K562 (cell line): ENCODE results near the gene ERAL1. TPM values are rescaled to one million over a fixed set of nuclear protein-coding genes. Genes with fewer than 3 reads are reported as not detected.

Source experiments
- HNRNPH1 ChIP-seq: fragments of 200-400 bp; formaldehyde crosslinking; optimal IDR thresholded peaks from 2 replicates; pipeline ENCODE3; 2017; ENCODE audit warnings: low read depth, mild to moderate bottlenecking, low read length, moderate library complexity
- MITF ChIP-seq: IDR thresholded peaks from 2 replicates; pipeline ENCODE4 v1.6.1; 2014; ENCODE audit warnings: antibody characterized with exemption
- RBM25 ChIP-seq: fragments of 200-400 bp; formaldehyde crosslinking; IDR thresholded peaks from 2 replicates; pipeline ENCODE4 v1.6.1; 2018; ENCODE audit warnings: low read length, low read depth, moderate library complexity; ENCODE audit not compliant: severe bottlenecking
- REST ChIP-seq, 2 experiments: fragments of 450-650 bp; formaldehyde crosslinking in 1 of 2; IDR thresholded peaks; 2 replicates each; pipeline versions ENCODE4 v1.4.0 to v1.6.1; 2014 to 2020; ENCODE audit warnings: mild to moderate bottlenecking in 2 of 2, borderline replicate concordance in 1 of 2, low read depth in 1 of 2
- SMAD3 ChIP-seq: fragments of 450-650 bp; formaldehyde crosslinking; conservative IDR thresholded peaks from 2 replicates; pipeline ENCODE4 v1.4.0; 2020; ENCODE audit warnings: mild to moderate bottlenecking
- TBL1XR1 ChIP-seq, 2 experiments: IDR thresholded peaks; 2 replicates each; pipeline ENCODE4 v1.6.1; 2012; ENCODE audit warnings: improper control_type of control experiment in 2 of 2, low read length in 2 of 2, mild to moderate bottlenecking in 1 of 2
- YBX1 ChIP-seq: fragments of 450-650 bp; IDR thresholded peaks from 2 replicates; pipeline ENCODE4 v1.7.1; 2016; ENCODE audit warnings: mild to moderate bottlenecking
- ZNF23 ChIP-seq: fragments of 250-450 bp; sonication (Bioruptor Pico); IDR thresholded peaks from 2 replicates; pipeline ENCODE4 v1.4.0; 2020; ENCODE audit warnings: mild to moderate bottlenecking
- ZNF436 ChIP-seq: fragments of 250-450, 450-650 bp; sonication (Bioruptor Pico); formaldehyde crosslinking; IDR thresholded peaks from 2 replicates; pipeline ENCODE4 v1.7.0; 2020; ENCODE audit warnings: mild to moderate bottlenecking
- polyA plus RNA-seq, 8 experiments: library from polyadenylated mRNA; depleted of rRNA in 4 of 8; stranded (reverse) in 5 of 8; unstranded in 3 of 8; fragments of >200 nt; fragmentation: Nextera tagmentation in 2 of 8; fragmentation: Illumina TruSeq in 1 of 8; extraction: Ambion mirVana in 2 of 8; extraction: Trizol in 1 of 8; gene quantifications; 2 replicates each; pipeline versions ENCODE4 v1.2.1 to v1.2.3, GENCODE V29; 2011 to 2014; ENCODE audit warnings: inconsistent platforms in 1 of 8, missing spikeins in 1 of 8
- total RNA-seq, 7 experiments: library from RNA; depleted of rRNA in 6 of 7; stranded (reverse); fragments of >200 nt in 6 of 7; fragmentation: Illumina TruSeq in 2 of 7; extraction: Trizol in 2 of 7; gene quantifications; 2 replicates each; pipeline versions ENCODE4 v1.2.1 to v1.2.3, GENCODE V29; 2011 to 2021; ENCODE audit warnings: low replicate concordance in 1 of 7
- TF ChIP-seq, protein P1 (sequence below), 3 experiments: fragments of 200-800 bp in 1 of 3; fragments of 250-450 bp in 1 of 3; fragments of 450-650 bp in 1 of 3; sonication (Bioruptor Pico) in 1 of 3; sonication (Bioruptor generic) in 1 of 3; formaldehyde crosslinking in 1 of 3; IDR thresholded peaks; 2 replicates each; pipeline versions ENCODE4 v1.6.1 to v1.8.0; 2016 to 2022; ENCODE audit warnings: mild to moderate bottlenecking in 2 of 3, missing genetic modification characterization in 2 of 3, missing compliant biosample characterization in 1 of 3, moderate library complexity in 1 of 3
- TF ChIP-seq, protein P2 (sequence below): IDR thresholded peaks from 3 replicates; pipeline ENCODE4 v1.6.1; 2011; ENCODE audit warnings: borderline replicate concordance, mild to moderate bottlenecking; ENCODE audit not compliant: insufficient read length, insufficient read depth

The ERAL1 gene
- total and polyA plus RNA-seq, 9 of the 15 experiments (the other 6 are each of a cell fraction or from before 2014, with no cell fraction given) = 37.5 to 351 (median 106) TPM

DNA sequence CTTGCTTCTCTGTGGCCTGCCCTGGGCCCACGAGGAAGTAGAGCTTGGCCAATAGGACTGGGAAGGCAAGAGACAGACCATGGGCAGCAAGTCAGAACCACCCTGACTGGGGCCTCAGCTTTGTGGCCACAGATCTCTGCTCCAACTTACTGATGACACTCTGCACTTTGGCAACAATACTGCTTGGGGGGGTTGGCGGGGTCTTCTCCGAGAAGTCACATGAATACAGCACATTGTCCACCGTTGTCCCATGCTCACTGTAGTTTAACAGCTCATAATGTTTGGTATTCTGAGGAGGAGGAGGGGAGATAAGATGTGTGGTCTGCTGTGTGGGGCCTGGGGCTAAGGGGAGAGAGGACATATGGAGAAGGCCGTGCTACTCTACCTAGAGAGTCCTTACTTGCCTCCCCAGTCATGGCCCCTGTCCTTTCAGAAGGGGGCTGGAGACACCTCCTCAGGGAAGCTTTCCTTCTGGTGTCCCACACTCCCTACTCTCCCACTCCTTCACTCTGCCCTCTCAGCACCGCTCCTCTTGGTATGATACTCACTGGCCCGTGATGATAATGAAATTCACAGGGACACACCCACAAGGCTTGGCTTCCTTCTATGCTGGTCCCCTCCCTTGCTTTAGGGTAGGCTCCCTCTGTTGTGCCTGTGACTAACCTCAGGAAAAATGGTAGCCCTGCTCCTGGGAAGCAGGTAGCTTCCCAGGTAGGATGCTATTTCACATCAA is 52.1 kb downstream of the ERAL1 start (continued):
- TF ChIP-seq, protein P1, sequence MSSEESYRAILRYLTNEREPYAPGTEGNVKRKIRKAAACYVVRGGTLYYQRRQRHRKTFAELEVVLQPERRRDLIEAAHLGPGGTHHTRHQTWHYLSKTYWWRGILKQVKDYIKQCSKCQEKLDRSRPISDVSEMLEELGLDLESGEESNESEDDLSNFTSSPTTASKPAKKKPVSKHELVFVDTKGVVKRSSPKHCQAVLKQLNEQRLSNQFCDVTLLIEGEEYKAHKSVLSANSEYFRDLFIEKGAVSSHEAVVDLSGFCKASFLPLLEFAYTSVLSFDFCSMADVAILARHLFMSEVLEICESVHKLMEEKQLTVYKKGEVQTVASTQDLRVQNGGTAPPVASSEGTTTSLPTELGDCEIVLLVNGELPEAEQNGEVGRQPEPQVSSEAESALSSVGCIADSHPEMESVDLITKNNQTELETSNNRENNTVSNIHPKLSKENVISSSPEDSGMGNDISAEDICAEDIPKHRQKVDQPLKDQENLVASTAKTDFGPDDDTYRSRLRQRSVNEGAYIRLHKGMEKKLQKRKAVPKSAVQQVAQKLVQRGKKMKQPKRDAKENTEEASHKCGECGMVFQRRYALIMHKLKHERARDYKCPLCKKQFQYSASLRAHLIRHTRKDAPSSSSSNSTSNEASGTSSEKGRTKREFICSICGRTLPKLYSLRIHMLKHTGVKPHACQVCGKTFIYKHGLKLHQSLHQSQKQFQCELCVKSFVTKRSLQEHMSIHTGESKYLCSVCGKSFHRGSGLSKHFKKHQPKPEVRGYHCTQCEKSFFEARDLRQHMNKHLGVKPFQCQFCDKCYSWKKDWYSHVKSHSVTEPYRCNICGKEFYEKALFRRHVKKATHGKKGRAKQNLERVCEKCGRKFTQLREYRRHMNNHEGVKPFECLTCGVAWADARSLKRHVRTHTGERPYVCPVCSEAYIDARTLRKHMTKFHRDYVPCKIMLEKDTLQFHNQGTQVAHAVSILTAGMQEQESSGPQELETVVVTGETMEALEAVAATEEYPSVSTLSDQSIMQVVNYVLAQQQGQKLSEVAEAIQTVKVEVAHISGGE (CRISPR knock-in tag; IDR thresholded peaks at IDR 0.05) = no peak
- TF ChIP-seq ZNF436 (CRISPR knock-in tag) (0 out of 2 replicates have a peak, but pooled peaks have one; percentile 9), SMAD3 (CRISPR knock-in tag) (no peak), MITF (no peak), HNRNPH1 (no peak), REST (IDR thresholded peaks at IDR 0.05; ENCODE audit: borderline replicate concordance) (no peak), REST (CRISPR knock-in tag; IDR thresholded peaks at IDR 0.05; ENCODE audit: low read depth) (no peak), ZNF23 (CRISPR knock-in tag) (no peak), TBL1XR1 (IDR thresholded peaks at IDR 0.05; ENCODE audit: low read length in 2 of 2) (no peak), YBX1 (no peak), RBM25 (no peak)
- TF ChIP-seq, protein P2, sequence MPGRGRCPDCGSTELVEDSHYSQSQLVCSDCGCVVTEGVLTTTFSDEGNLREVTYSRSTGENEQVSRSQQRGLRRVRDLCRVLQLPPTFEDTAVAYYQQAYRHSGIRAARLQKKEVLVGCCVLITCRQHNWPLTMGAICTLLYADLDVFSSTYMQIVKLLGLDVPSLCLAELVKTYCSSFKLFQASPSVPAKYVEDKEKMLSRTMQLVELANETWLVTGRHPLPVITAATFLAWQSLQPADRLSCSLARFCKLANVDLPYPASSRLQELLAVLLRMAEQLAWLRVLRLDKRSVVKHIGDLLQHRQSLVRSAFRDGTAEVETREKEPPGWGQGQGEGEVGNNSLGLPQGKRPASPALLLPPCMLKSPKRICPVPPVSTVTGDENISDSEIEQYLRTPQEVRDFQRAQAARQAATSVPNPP = no peak
